Myometrial cell (primary cell): ENCODE results near the gene C19orf47. TPM values are rescaled to one million over a fixed set of nuclear protein-coding genes. Genes with fewer than 3 reads are reported as not detected.

Experiments used
- total RNA-seq: library from RNA; depleted of rRNA; stranded (reverse); fragments of >200 nt; gene quantifications from 2 replicates; pipeline ENCODE4 v1.2.3, GENCODE V29; 2015

C19orf47 gene, protein sequence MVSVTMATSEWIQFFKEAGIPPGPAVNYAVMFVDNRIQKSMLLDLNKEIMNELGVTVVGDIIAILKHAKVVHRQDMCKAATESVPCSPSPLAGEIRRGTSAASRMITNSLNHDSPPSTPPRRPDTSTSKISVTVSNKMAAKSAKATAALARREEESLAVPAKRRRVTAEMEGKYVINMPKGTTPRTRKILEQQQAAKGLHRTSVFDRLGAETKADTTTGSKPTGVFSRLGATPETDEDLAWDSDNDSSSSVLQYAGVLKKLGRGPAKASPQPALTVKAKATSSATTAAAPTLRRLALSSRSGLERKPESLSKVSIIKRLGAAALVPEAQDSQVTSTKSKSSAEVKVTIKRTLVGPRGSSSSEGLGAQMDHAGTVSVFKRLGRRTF
- 7.3 and 10.1 TPM in 2 replicates for total RNA-seq

DNA sequence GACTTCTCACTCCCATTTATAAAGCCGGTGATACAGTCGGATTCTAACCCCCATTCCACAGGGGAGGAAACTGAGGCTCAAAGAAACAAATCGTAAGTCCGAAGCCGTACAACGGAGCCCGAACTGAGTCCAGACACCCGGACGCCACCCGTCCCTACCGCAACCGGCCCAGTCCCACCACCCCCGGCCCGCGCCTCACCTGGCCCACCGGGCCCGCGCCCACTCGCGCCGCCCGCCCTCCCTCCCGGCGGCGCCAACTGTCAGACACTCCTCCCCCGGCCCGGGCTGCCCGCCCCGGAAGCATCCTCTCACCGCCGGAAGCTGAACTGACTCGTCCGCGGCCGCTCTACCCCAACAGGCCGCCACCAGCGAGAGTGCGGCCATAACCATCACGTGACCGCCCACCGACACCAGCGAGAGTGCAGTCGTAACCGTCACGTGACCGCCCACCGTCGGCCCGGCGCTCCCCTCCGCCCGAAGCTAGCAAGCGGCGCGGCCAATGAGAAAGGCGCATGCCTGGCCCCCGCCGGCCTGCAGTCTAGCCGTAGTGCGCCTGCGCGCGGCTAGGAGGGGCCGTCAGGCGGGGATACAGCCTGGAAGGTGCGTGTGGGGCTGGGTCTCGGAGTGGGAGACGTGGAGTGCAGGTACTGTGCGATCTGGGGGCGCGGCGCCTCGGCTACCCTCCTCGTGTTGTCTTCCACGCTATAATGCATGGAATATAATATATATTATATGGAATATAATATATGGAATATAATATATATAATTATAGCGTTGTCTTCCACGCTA, at the start of gene C19orf47, which contains the start of gene PLD3:
C19orf47 (minus strand) TSS at position 273 of the 789 bp plus-strand sequence. CDS start 6,540 bp downstream, outside the sequence.
PLD3 (plus strand) TSS at position 571 of the 789 bp plus-strand sequence. CDS start 17,789 bp downstream, outside the sequence.

DNA sequence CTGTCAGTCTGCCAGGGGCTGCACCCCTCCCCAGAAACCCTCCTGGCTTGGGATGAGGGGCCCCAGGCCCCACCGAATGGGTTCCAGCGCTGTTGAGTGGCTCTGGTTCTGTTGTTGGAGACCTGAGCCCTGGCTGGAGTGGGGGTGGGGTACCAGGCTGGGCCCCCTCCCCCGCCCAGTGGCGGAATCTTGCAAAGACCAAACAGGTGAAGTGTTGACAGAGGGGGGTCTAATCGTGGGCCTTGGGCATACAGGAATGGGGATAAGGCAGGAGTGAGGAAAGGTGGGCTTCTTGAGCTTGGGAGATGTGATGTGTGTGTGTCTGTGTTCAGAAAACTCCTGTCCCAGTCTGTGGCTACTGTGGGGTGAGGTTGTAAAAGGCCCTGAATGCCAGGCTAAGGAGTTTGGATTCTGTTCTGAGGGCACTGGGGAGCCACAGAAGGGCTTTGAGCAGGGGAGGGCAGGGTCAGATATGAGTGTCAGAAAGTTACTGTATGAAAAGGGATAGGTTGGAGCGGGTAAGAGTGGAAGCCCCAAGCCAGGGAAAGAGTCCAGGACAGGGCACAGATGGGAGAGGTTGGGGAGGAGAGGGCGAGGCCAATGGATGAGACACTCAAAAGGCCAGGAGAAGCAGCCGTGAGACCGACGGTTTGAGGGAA, 42.0 kb upstream of the C19orf47 start, which contains the start of gene HIPK4:
HIPK4 (minus strand) TSS at position 98 of the 659 bp plus-strand sequence. CDS start 279 bp downstream, outside the sequence.

DNA sequence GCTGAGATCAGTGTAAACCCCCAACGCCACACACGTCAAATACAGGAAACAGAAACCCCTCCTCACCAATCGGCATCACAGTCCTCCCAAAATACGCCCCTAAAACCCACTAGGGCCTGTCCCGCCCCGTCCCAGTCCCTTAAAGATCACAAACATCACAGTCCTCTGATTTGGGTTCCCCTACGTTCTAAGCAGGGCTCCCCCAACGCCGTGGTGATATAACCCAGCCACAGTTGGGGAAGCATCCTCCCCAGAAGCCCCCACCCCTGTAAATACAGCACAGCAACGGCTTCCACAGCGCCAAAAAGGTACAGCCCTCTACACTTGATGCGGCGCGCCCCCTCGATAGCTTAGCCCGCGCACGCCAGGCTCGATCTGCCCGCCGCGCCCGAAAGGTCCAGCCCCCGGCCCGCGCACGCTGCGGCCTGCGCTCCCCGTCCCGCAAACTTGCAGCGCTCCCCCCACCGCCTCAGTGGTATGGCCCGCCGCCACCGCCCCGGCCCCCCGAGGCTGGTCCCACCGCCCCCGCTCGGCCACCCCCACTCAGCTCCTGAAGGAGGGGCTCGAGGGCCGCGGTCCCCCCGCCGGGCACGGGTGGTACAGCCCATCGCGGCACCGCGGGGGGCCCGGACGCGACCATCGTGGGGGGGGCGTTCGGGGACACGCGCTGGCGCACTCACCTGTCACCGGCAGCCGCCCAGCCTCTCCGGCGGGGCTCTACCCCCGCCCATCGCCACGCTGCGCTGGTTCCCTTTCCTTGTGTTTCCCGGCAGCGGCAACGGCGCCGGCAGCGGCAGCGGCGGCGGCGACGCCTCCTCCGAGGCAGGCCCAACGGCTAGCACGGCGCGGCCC, 63.5 kb downstream of the C19orf47 start, which contains the start of gene AKT2:
AKT2 (minus strand) TSS at position 845 of the 852 bp plus-strand sequence. CDS start 20,078 bp downstream, outside the sequence.

Other genes with a start within 250 kb of the C19orf47 start
- 6.0 and 10.4 TPM in 2 replicates for gene MAP3K10, start 157.0 kb downstream of the C19orf47 start, total RNA-seq
- not detected in 2 replicates for gene TTC9B, start 130.0 kb downstream of the C19orf47 start, total RNA-seq
- gene CCNP, start 121.7 kb downstream of the C19orf47 start, total RNA-seq = not detected in 2 replicates
- gene AKT2, start 63.1 kb downstream of the C19orf47 start, total RNA-seq = 97.3 and 125 TPM in 2 replicates
- 400 and 439 TPM in 2 replicates for gene PLD3, start 298 bp upstream of the C19orf47 start, total RNA-seq
- gene HIPK4, start 41.8 kb upstream of the C19orf47 start, total RNA-seq = not detected in 2 replicates
- gene PRX, start 65.0 kb upstream of the C19orf47 start, total RNA-seq = 2.5 and 2.9 TPM in 2 replicates
- 23.4 and 33.2 TPM in 2 replicates for gene SERTAD1, start 77.6 kb upstream of the C19orf47 start, total RNA-seq
- gene SERTAD3, start 95.9 kb upstream of the C19orf47 start, total RNA-seq = 25.9 and 27.4 TPM in 2 replicates
- 93.9 and 158 TPM in 2 replicates for gene BLVRB, start 117.3 kb upstream of the C19orf47 start, total RNA-seq
- 0.18 and 2.6 TPM in 2 replicates for gene SPTBN4, start 118.6 kb upstream of the C19orf47 start, total RNA-seq
- 77.6 and 99.4 TPM in 2 replicates for gene SHKBP1, start 228.5 kb upstream of the C19orf47 start, total RNA-seq